Measurements from ENCODE around the gene EBF4. TPM values are rescaled to one million over a fixed set of nuclear protein-coding genes. Genes with fewer than 3 reads are reported as not detected.

Gene EBF4
- total and polyA plus RNA-seq, 7 experiments from 2014 or later, result 0.09 to 10.5 (median 6.7) TPM

DNA sequence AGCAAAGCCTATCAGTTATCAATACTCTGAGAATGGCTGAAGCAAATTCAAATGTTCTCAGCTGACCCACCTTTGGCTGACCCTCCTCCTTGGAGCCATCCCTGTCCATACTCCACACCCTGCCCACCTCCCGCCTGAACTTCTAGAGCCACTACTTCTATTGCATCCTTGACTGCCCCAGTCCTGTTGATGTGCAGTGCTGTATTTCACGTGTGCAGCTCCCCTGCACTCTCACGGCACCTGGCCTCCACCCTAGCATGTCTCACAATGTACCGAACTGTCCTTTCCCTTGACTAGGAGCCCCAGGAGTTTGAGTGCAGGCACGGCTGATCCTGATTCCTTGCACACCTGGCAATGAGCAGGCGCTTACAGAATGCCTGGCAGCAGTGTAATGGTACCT, 100.9 kb downstream of the EBF4 start:
- no peaks in the 10 kb centered on the region for H3K9me3 ChIP-seq (ENCODE audit: control insufficient read depth in 2 of 3, low read length in 3 of 3)
- H3K36me3 ChIP-seq (ENCODE audit: control insufficient read depth in 2 of 3, insufficient read depth in 3 of 3, low read length in 3 of 3), result no peaks in the 10 kb centered on the region
- no peak overlapping the region for H3K27ac ChIP-seq (ENCODE audit: low read depth, low read length)
- Mint-ChIP-seq H3K36me3 (no peaks in the 10 kb centered on the region), H3K4me3 (peak overlapping the region in 1 of 10 donors; percentile 15), H3K27me3 (peaks cover 31 to 42% (median 36%) of the 10 kb centered on the region in 5 donors), H3K9me3 (peaks cover 0 to 1% (median 0%) of the 10 kb centered on the region in 11 donors), H3K27ac (no peak overlapping the region), H3K4me1 (no peaks in the 10 kb centered on the region)
- no peaks in the 10 kb centered on the region for H3K4me1 ChIP-seq (ENCODE audit: control insufficient read depth in 2 of 2, insufficient read depth in 2 of 2, low read length in 2 of 2)
- ATAC-seq (no peak), DNase-seq (no peak)
- no peaks in the 10 kb centered on the region for H3K27me3 ChIP-seq (ENCODE audit: control insufficient read depth in 2 of 2, insufficient read depth in 2 of 2, low read length in 2 of 2)
- intact Hi-C loops (cut with micrococcal nuclease), result no loop called here
- CTCF ChIA-PET, result no interaction called here
- no peak overlapping the region for H3K4me3 ChIP-seq (ENCODE audit: low read length)
- POLR2A ChIA-PET, result no interaction called here

DNA sequence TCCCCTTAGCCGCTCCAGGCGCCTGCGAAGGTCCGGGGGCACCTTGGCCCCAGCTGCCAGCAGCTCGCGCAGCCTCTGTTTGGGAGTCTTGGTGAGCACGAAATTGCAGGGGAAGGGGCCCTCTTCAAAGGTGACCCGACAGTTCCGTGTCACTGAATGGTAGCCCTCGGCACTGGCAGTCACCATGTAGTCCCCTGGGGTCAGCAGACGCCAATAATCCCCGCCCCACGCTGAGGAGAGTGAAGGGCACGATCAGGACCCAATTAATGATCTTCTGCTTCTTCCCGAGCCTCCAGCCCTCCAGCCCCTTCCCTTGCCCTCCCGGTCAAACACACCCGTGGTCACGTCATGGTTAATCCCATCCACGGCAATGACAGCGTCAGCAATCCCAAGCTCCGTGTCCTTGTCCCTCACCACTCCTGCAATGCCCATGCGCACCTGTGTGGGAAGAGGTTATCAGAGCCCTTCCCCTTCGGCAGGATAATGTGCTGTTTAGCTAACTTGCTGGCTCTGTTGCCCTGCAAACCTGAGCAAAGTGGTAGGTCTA, 101.7 kb downstream of the EBF4 start:
- H3K27me3 ChIP-seq (ENCODE audit: control insufficient read depth in 2 of 2, insufficient read depth in 2 of 2, low read length in 2 of 2), result no peaks in the 10 kb centered on the region
- no peak overlapping the region for H3K4me3 ChIP-seq (ENCODE audit: low read length)
- H3K9me3 ChIP-seq (ENCODE audit: control insufficient read depth in 2 of 3, low read length in 3 of 3), result no peaks in the 10 kb centered on the region
- no peaks in the 10 kb centered on the region for H3K36me3 ChIP-seq (ENCODE audit: control insufficient read depth in 2 of 3, insufficient read depth in 3 of 3, low read length in 3 of 3)
- intact Hi-C loops (cut with micrococcal nuclease), result no loop called here
- Mint-ChIP-seq H3K36me3 (no peaks in the 10 kb centered on the region), H3K4me3 (no peak overlapping the region), H3K27me3 (peaks cover 38 to 45% (median 42%) of the 10 kb centered on the region in 5 donors), H3K4me1 (peaks cover 3 to 6% (median 5%) of the 10 kb centered on the region in 7 donors), H3K27ac (no peak overlapping the region), H3K9me3 (no peaks in the 10 kb centered on the region)
- ATAC-seq, result no peak
- no peak overlapping the region for H3K27ac ChIP-seq (ENCODE audit: low read depth, low read length)
- ChIA-PET POLR2A (interaction anchor here (0.7 kb wide), 1 partner anchor 352 kb away, joined by 3 read pairs; no protein-coding TSS in a partner anchor), CTCF (no interaction called here)
- no peaks in the 10 kb centered on the region for H3K4me1 ChIP-seq (ENCODE audit: control insufficient read depth in 2 of 2, insufficient read depth in 2 of 2, low read length in 2 of 2)
- DNase-seq, result no peak

DNA sequence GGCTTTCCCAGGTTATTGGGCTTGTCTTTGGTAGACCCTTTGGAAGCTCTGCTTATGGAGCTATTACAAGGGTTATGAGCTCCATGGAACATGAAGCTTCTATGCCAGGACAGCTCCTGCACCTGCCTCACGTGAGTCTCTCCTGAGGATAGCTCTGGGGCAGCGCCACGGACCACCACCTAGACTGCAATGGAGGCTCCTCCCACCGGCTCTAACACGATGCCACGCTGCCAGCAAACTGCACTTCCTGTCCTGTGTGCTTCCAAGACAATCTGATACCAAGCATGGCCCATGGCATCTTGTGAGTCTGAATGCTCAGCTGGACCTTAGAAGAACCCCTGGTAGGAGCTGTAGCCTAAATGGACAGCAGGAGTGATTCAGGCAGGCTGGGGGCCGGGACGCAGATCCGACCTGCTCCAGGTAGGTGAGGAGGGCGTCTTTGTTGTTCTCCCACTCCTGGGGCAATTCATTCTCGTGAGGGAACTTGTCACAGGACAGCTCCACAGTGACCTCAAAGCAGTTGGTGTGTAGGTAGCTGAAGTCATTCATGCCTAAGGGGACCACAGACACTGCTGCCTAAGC, 102.4 kb downstream of the EBF4 start:
- H3K27ac ChIP-seq (ENCODE audit: low read depth, low read length), result no peak overlapping the region
- no peak overlapping the region for H3K27ac Mint-ChIP-seq
- H3K4me3 Mint-ChIP-seq, result no peak overlapping the region
- H3K4me1 ChIP-seq (ENCODE audit: control insufficient read depth in 2 of 2, insufficient read depth in 2 of 2, low read length in 2 of 2), result no peaks in the 10 kb centered on the region
- peaks cover 0 to 4% (median 2%) of the 10 kb centered on the region in 5 donors for H3K36me3 Mint-ChIP-seq
- ATAC-seq (no peak), DNase-seq (no peak)
- H3K9me3 Mint-ChIP-seq, result no peaks in the 10 kb centered on the region
- no peaks in the 10 kb centered on the region for H3K9me3 ChIP-seq (ENCODE audit: control insufficient read depth in 2 of 3, low read length in 3 of 3)
- no peak overlapping the region for H3K4me3 ChIP-seq (ENCODE audit: low read length)
- peaks cover 0 to 4% of the 10 kb centered on the region in 2 donors for H3K27me3 ChIP-seq (ENCODE audit: control insufficient read depth in 2 of 2, insufficient read depth in 2 of 2, low read length in 2 of 2)
- no peaks in the 10 kb centered on the region for H3K36me3 ChIP-seq (ENCODE audit: control insufficient read depth in 2 of 3, insufficient read depth in 3 of 3, low read length in 3 of 3)
- H3K27me3 Mint-ChIP-seq, result peaks cover 45 to 50% (median 47%) of the 10 kb centered on the region in 5 donors
- intact Hi-C loops (cut with micrococcal nuclease), result no loop called here
- POLR2A ChIA-PET, result interaction anchor here (0.7 kb wide), 1 partner anchor 352 kb away, joined by 3 read pairs; no protein-coding TSS in a partner anchor
- H3K4me1 Mint-ChIP-seq, result peaks cover 9 to 13% (median 12%) of the 10 kb centered on the region in 7 donors
- CTCF ChIA-PET, result no interaction called here

DNA sequence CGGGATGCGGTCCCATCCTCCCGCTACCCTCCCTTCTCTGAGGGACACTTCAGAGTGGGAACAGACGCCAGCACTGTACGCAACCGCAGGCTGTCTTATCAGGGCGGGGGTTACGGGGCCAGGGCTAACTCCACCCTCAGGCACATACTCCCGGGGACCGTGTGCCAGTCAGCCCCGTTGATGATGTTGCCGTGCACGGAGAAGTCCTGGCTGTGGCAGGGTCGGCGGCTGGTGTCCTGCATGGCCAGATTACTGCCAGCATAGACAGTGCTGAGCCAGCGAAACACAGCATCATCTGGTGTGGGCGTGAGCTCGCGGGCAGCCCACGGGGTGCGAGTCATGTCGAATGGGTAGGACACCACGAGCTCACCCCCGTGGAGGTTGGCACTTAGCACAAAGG, 102.9 kb downstream of the EBF4 start:
- DNase-seq, result no peak
- no peak overlapping the region for H3K27ac Mint-ChIP-seq
- no peaks in the 10 kb centered on the region for H3K4me1 ChIP-seq (ENCODE audit: control insufficient read depth in 2 of 2, insufficient read depth in 2 of 2, low read length in 2 of 2)
- intact Hi-C loops (cut with micrococcal nuclease), result no loop called here
- H3K27me3 ChIP-seq (ENCODE audit: control insufficient read depth in 2 of 2, insufficient read depth in 2 of 2, low read length in 2 of 2), result peaks cover 0 to 5% of the 10 kb centered on the region in 2 donors
- peaks cover 0 to 6% (median 4%) of the 10 kb centered on the region in 5 donors for H3K36me3 Mint-ChIP-seq
- peaks cover 11 to 16% (median 15%) of the 10 kb centered on the region in 7 donors for H3K4me1 Mint-ChIP-seq
- no peak overlapping the region for H3K4me3 ChIP-seq (ENCODE audit: low read length)
- no peaks in the 10 kb centered on the region for H3K36me3 ChIP-seq (ENCODE audit: control insufficient read depth in 2 of 3, insufficient read depth in 3 of 3, low read length in 3 of 3)
- peaks cover 45 to 48% (median 48%) of the 10 kb centered on the region in 5 donors for H3K27me3 Mint-ChIP-seq
- no peak overlapping the region for H3K4me3 Mint-ChIP-seq
- H3K27ac ChIP-seq (ENCODE audit: low read depth, low read length), result no peak overlapping the region
- ChIA-PET CTCF (no interaction called here), POLR2A (no interaction called here)
- H3K9me3 Mint-ChIP-seq, result no peaks in the 10 kb centered on the region
- ATAC-seq, result no peak
- no peaks in the 10 kb centered on the region for H3K9me3 ChIP-seq (ENCODE audit: control insufficient read depth in 2 of 3, low read length in 3 of 3)

DNA sequence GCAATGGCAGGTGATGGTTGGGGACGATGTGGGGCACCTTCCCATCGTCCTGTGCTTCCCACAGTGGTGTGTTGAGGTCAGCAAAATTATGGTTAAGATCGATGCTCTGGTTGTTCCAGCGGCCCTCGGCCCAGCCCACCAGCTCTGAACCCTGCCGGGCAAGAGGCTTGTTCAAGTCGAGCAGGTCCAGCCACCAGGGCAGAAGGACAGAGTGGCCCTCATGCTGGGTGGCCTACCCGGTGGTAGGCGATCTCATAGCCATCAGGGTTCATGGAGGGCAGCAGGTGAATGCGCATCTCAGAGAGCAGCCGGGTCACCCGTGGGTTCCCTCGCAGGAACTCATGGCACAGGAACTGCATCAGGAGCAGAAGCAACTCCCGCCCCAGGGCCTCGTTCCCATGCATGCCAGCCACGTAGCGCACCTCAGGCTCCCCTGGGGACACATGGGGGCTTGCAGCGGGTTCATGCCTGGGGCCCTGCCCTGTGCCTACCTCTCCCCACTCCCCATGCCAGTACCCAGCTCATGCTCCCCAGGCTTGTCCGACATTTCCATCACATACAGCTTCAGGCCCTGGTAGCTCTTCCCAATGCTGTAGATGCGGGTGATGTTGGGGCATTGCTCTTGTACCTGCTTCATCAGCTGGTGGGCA, 103.6 kb downstream of the EBF4 start:
- Mint-ChIP-seq H3K4me1 (peaks cover 17 to 22% (median 21%) of the 10 kb centered on the region in 7 donors), H3K27me3 (peaks cover 49 to 54% (median 49%) of the 10 kb centered on the region in 5 donors), H3K9me3 (peaks cover 0 to 4% (median 0%) of the 10 kb centered on the region in 11 donors), H3K36me3 (peaks cover 0 to 6% (median 4%) of the 10 kb centered on the region in 5 donors), H3K4me3 (no peak overlapping the region), H3K27ac (no peak overlapping the region)
- DNase-seq (no peak), ATAC-seq (no peak)
- intact Hi-C loops (cut with micrococcal nuclease), result no loop called here
- Histone ChIP-seq H3K36me3 (ENCODE audit: control insufficient read depth in 2 of 3, insufficient read depth in 3 of 3, low read length in 3 of 3) (no peaks in the 10 kb centered on the region), H3K4me3 (ENCODE audit: low read length) (no peak overlapping the region), H3K27ac (ENCODE audit: low read depth, low read length) (no peak overlapping the region), H3K4me1 (ENCODE audit: control insufficient read depth in 2 of 2, insufficient read depth in 2 of 2, low read length in 2 of 2) (peaks cover 0 to 5% of the 10 kb centered on the region in 2 donors), H3K27me3 (ENCODE audit: control insufficient read depth in 2 of 2, insufficient read depth in 2 of 2, low read length in 2 of 2) (peaks cover 0 to 5% of the 10 kb centered on the region in 2 donors), H3K9me3 (ENCODE audit: control insufficient read depth in 2 of 3, low read length in 3 of 3) (no peaks in the 10 kb centered on the region)
- POLR2A ChIA-PET, result no interaction called here
- CTCF ChIA-PET, result no interaction called here

DNA sequence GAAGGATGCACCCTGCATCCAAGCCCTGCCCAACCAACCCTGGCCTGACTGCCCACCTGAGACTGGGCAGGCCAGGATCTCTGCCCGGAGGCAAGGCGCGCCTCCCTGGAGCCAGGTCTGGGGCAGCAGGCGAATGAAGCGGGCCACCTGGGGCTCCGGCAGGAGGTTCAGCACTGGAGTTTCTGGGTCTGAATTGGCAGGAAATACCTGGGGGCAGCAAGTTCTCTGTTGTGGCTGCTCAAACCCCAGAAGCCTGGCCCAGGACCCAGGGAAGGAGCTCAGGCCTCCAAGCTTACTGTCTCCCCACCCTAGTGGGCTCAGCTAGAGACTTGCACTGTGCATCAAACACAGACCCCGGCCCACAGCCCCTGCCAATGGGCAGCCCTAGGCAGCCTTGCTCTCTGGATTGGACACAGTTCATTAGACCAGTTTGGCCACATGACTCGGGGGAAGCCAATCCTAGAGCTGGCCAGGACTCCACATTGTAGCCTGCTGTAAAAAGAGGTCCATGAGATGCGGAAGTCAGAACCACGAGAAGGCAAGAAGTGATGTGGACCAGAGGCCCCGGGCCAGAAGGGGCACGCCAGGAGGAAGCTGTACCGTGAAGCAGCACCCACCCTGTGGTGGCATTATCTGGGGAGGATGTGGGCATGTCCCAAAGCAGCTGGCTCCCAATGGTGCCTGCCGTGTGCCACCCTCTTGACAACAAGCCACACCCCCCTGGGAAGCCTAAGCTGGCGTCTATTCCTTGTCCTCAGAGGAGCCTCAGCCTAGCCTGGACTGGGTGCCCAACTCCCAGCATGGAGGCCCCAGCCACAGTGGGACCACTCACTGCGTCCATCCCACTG, 104.8 kb downstream of the EBF4 start:
- Histone ChIP-seq H3K27me3 (ENCODE audit: control insufficient read depth in 2 of 2, insufficient read depth in 2 of 2, low read length in 2 of 2) (peaks cover 0 to 6% of the 10 kb centered on the region in 2 donors), H3K4me1 (ENCODE audit: control insufficient read depth in 2 of 2, insufficient read depth in 2 of 2, low read length in 2 of 2) (peaks cover 0 to 7% of the 10 kb centered on the region in 2 donors), H3K9me3 (ENCODE audit: control insufficient read depth in 2 of 3, low read length in 3 of 3) (no peaks in the 10 kb centered on the region), H3K36me3 (ENCODE audit: control insufficient read depth in 2 of 3, insufficient read depth in 3 of 3, low read length in 3 of 3) (no peaks in the 10 kb centered on the region), H3K27ac (ENCODE audit: low read depth, low read length) (no peak overlapping the region), H3K4me3 (ENCODE audit: low read length) (no peak overlapping the region)
- Mint-ChIP-seq H3K4me1 (peaks cover 19 to 29% (median 25%) of the 10 kb centered on the region in 7 donors), H3K27me3 (peaks cover 47 to 57% (median 54%) of the 10 kb centered on the region in 5 donors), H3K27ac (no peak overlapping the region), H3K36me3 (peaks cover 0 to 9% (median 4%) of the 10 kb centered on the region in 5 donors), H3K9me3 (peaks cover 0 to 4% (median 0%) of the 10 kb centered on the region in 11 donors), H3K4me3 (peak overlapping the region in 2 of 10 donors; percentile 21 to 49)
- ATAC-seq (no peak), DNase-seq (no peak)
- ChIA-PET POLR2A (interaction anchor here (0.7 kb wide), 1 partner anchor 38 kb away, joined by 3 read pairs; no protein-coding TSS in a partner anchor), CTCF (no interaction called here)
- intact Hi-C loops (cut with micrococcal nuclease), result no loop called here
